Neural progenitor cell (in vitro differentiated cells): Measurements from ENCODE around the gene EMC1.

Source experiments
- EZH2 ChIP-seq: fragments of 200-600 bp; sonication (generic); IDR thresholded peaks from 2 replicates; pipeline ENCODE4 v1.6.1; 2017; ENCODE audit warnings: antibody characterized with exemption, mild to moderate bottlenecking, moderate library complexity
- EZH2phosphoT487 ChIP-seq: fragments of 200-600 bp; sonication (generic); IDR thresholded peaks from 2 replicates; pipeline ENCODE4 v1.6.1; 2017; ENCODE audit warnings: antibody characterized with exemption
- TF ChIP-seq, protein P1 (sequence below): fragments of 200-600 bp; sonication (generic); IDR thresholded peaks from 2 replicates; pipeline ENCODE4 v1.5.1; 2017; ENCODE audit warnings: antibody characterized with exemption, mild to moderate bottlenecking

- TF ChIP-seq, protein P1, sequence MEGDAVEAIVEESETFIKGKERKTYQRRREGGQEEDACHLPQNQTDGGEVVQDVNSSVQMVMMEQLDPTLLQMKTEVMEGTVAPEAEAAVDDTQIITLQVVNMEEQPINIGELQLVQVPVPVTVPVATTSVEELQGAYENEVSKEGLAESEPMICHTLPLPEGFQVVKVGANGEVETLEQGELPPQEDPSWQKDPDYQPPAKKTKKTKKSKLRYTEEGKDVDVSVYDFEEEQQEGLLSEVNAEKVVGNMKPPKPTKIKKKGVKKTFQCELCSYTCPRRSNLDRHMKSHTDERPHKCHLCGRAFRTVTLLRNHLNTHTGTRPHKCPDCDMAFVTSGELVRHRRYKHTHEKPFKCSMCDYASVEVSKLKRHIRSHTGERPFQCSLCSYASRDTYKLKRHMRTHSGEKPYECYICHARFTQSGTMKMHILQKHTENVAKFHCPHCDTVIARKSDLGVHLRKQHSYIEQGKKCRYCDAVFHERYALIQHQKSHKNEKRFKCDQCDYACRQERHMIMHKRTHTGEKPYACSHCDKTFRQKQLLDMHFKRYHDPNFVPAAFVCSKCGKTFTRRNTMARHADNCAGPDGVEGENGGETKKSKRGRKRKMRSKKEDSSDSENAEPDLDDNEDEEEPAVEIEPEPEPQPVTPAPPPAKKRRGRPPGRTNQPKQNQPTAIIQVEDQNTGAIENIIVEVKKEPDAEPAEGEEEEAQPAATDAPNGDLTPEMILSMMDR = no peak
- TF ChIP-seq EZH2 (no peak), EZH2phosphoT487 (no peak)
These were observed 40.4 kb downstream of the EMC1 start for GRCh38 chr1:19210772-19211549.
